ENCODE results near the gene IGF1R. TPM values are rescaled to one million over a fixed set of nuclear protein-coding genes. Genes with fewer than 3 reads are reported as not detected.

Gene IGF1R
- total RNA-seq, 1 donor from 2014 or later: 23.5 TPM

- H3K9me3 Mint-ChIP-seq: no peaks in the 10 kb centered on the region
- H3K27me3 Mint-ChIP-seq (ENCODE audit: insufficient read depth, low read depth): peaks cover 2% of the 10 kb centered on the region
- Histone ChIP-seq H3K4me2 (no peak overlapping the region), H3K4me3 (no peak overlapping the region), H3K4me1 (no peaks in the 10 kb centered on the region), H3K9me3 (ENCODE audit: low read depth) (no peaks in the 10 kb centered on the region), H3F3A (ENCODE audit: low read depth) (no peaks in the 10 kb centered on the region), H3K27me3 (no peaks in the 10 kb centered on the region), H3K36me3 (no peaks in the 10 kb centered on the region), H3K27ac (no peak overlapping the region), H3K79me2 (ENCODE audit: low read depth) (no peaks in the 10 kb centered on the region), H3K9ac (no peak overlapping the region), H4K20me1 (ENCODE audit: low read depth) (no peaks in the 10 kb centered on the region), H2AFZ (replicated peaks) (no peak overlapping the region)
- H3K36me3 Mint-ChIP-seq: peaks cover 45% of the 10 kb centered on the region
- peaks cover 14% of the 10 kb centered on the region for H3K4me1 Mint-ChIP-seq
- DNase-seq (ENCODE audit: low spot score): no peak
- H3K4me3 Mint-ChIP-seq: no peak overlapping the region
- TF ChIP-seq EZH2phosphoT487 (IDR thresholded peaks at IDR 0.05) (no peak), EZH2 (IDR thresholded peaks at IDR 0.05) (no peak), CTCF (IDR thresholded peaks at IDR 0.05) (no peak)
- H3K27ac Mint-ChIP-seq: no peak overlapping the region
These were observed 285.1 kb downstream of the IGF1R start for GRCh38 chr15:98933406-98933805.

- Mint-ChIP-seq H3K27me3 (ENCODE audit: insufficient read depth, low read depth) (peaks cover 2% of the 10 kb centered on the region), H3K36me3 (peaks cover 49% of the 10 kb centered on the region), H3K4me1 (peaks cover 14% of the 10 kb centered on the region), H3K27ac (peak overlapping the region; percentile 69), H3K4me3 (peak overlapping the region; percentile 13), H3K9me3 (no peaks in the 10 kb centered on the region)
- H3K9ac ChIP-seq: no peak overlapping the region
- H3F3A ChIP-seq (ENCODE audit: low read depth): no peaks in the 10 kb centered on the region
- no peaks in the 10 kb centered on the region for H3K27me3 ChIP-seq
- DNase-seq (ENCODE audit: low spot score): no peak
- H3K4me3 ChIP-seq: no peak overlapping the region
- TF ChIP-seq EZH2 (IDR thresholded peaks at IDR 0.05) (no peak), EZH2phosphoT487 (IDR thresholded peaks at IDR 0.05) (no peak), CTCF (IDR thresholded peaks at IDR 0.05) (no peak)
- no peaks in the 10 kb centered on the region for H3K36me3 ChIP-seq
- H3K79me2 ChIP-seq (ENCODE audit: low read depth): no peaks in the 10 kb centered on the region
- no peaks in the 10 kb centered on the region for H3K9me3 ChIP-seq (ENCODE audit: low read depth)
- H3K4me1 ChIP-seq: no peaks in the 10 kb centered on the region
- no peak overlapping the region for H3K4me2 ChIP-seq
- no peaks in the 10 kb centered on the region for H4K20me1 ChIP-seq (ENCODE audit: low read depth)
- no peak overlapping the region for H3K27ac ChIP-seq
- no peak overlapping the region for H2AFZ ChIP-seq (replicated peaks)
These were observed 287.4 kb downstream of the IGF1R start for GRCh38 chr15:98935736-98936135.

- no peaks in the 10 kb centered on the region for H4K20me1 ChIP-seq (ENCODE audit: low read depth)
- peaks cover 14% of the 10 kb centered on the region for H3K4me1 Mint-ChIP-seq
- no peak overlapping the region for H3K9ac ChIP-seq
- DNase-seq (ENCODE audit: low spot score): no peak
- H2AFZ ChIP-seq (replicated peaks): no peak overlapping the region
- H3K27ac Mint-ChIP-seq: no peak overlapping the region
- H3K4me3 Mint-ChIP-seq: no peak overlapping the region
- H3K79me2 ChIP-seq (ENCODE audit: low read depth): no peaks in the 10 kb centered on the region
- no peaks in the 10 kb centered on the region for H3K9me3 Mint-ChIP-seq
- no peaks in the 10 kb centered on the region for H3K36me3 ChIP-seq
- no peak overlapping the region for H3K4me2 ChIP-seq
- peaks cover 2% of the 10 kb centered on the region for H3K27me3 Mint-ChIP-seq (ENCODE audit: insufficient read depth, low read depth)
- no peak overlapping the region for H3K27ac ChIP-seq
- TF ChIP-seq EZH2phosphoT487 (IDR thresholded peaks at IDR 0.05) (no peak), EZH2 (IDR thresholded peaks at IDR 0.05) (no peak), CTCF (IDR thresholded peaks at IDR 0.05) (no peak)
- no peak overlapping the region for H3K4me3 ChIP-seq
- H3K27me3 ChIP-seq: no peaks in the 10 kb centered on the region
- H3K36me3 Mint-ChIP-seq: peaks cover 35% of the 10 kb centered on the region
- H3K9me3 ChIP-seq (ENCODE audit: low read depth): no peaks in the 10 kb centered on the region
- H3F3A ChIP-seq (ENCODE audit: low read depth): no peaks in the 10 kb centered on the region
- no peaks in the 10 kb centered on the region for H3K4me1 ChIP-seq
These were observed 289.2 kb downstream of the IGF1R start for GRCh38 chr15:98937413-98938104.

All from neural progenitor cell (in vitro differentiated cells).